Neuronal stem cell (in vitro differentiated cells): ENCODE data around the gene SLC35A1.
"Not testable (repeated sequence)": the region's sequence is repeated elsewhere in the genome, so short reads cannot be mapped to it uniquely, and the experiment has no call there.

Experiments used
- DNase-seq: peaks from one replicate; pipeline ENCODE4 v3.0.0-alpha.2; 2013; ENCODE audit warnings: low spot score
- H2AFZ ChIP-seq: one replicate; pipeline ENCODE4 v1.6.1; 2013; ENCODE audit warnings: mild to moderate bottlenecking, low read length, inconsistent platforms
- H2AK5ac ChIP-seq: 2 replicates; pipeline ENCODE4 v1.6.1; 2013; ENCODE audit warnings: low read depth, mild to moderate bottlenecking, inconsistent platforms, low read length, moderate library complexity, mixed read lengths
- H2BK120ac ChIP-seq: 2 replicates; pipeline ENCODE4 v1.6.1; 2013; ENCODE audit warnings: low read depth, mild to moderate bottlenecking, inconsistent platforms, low read length, moderate library complexity, mixed read lengths
- H2BK12ac ChIP-seq: one replicate; pipeline ENCODE4 v1.6.1; 2013; ENCODE audit warnings: low read length, inconsistent platforms
- H2BK15ac ChIP-seq: 2 replicates; pipeline ENCODE4 v1.6.1; 2013; ENCODE audit warnings: mild to moderate bottlenecking, low read length, inconsistent platforms, mixed read lengths
- H2BK5ac ChIP-seq: one replicate; pipeline ENCODE4 v1.6.1; 2013; ENCODE audit warnings: inconsistent platforms, mild to moderate bottlenecking, low read length, moderate library complexity
- H3K14ac ChIP-seq: one replicate; pipeline ENCODE4 v1.6.1; 2013; ENCODE audit warnings: low read length, inconsistent platforms
- H3K18ac ChIP-seq: 2 replicates; pipeline ENCODE4 v1.6.1; 2013; ENCODE audit warnings: low read length, inconsistent platforms
- H3K23ac ChIP-seq: 2 replicates; pipeline ENCODE4 v1.6.1; 2013; ENCODE audit warnings: low read depth, mild to moderate bottlenecking, mixed read lengths, low read length, inconsistent platforms; ENCODE audit not compliant: poor library complexity
- H3K27ac ChIP-seq: replicated peaks from 3 replicates; pipeline ENCODE4 v1.5.1; 2013; ENCODE audit warnings: low read length, inconsistent platforms
- H3K27me3 ChIP-seq, 3 experiments: 2 replicates each; pipeline ENCODE4 v1.6.1; 2013; ENCODE audit warnings: low read length in 3 of 3, mild to moderate bottlenecking in 2 of 3, inconsistent platforms in 1 of 3, low read depth in 1 of 3, mixed read lengths in 1 of 3, moderate library complexity in 1 of 3; ENCODE audit not compliant: control insufficient read depth in 3 of 3, insufficient read depth in 3 of 3
- H3K36me3 ChIP-seq, 2 donors: replicated peaks in 1 of 2; 2 replicates each; pipeline ENCODE4 v1.6.1; 2013; ENCODE audit warnings: low read length in 2 of 2; ENCODE audit not compliant: control insufficient read depth in 2 of 2, insufficient read depth in 2 of 2
- H3K4ac ChIP-seq: 2 replicates; pipeline ENCODE4 v1.6.1; 2013; ENCODE audit warnings: inconsistent platforms, mild to moderate bottlenecking, low read length, moderate library complexity
- H3K4me1 ChIP-seq, 2 donors: 1 replicate in 1 of 2; 2 replicates in 1 of 2; pipeline ENCODE4 v1.6.1; 2013; ENCODE audit warnings: low read length in 2 of 2, low read depth in 1 of 2; ENCODE audit not compliant: control insufficient read depth in 2 of 2, insufficient read depth in 1 of 2
- H3K4me2 ChIP-seq: one replicate; pipeline ENCODE4 v1.6.1; 2013; ENCODE audit warnings: mild to moderate bottlenecking, low read length, inconsistent platforms; ENCODE audit not compliant: insufficient read depth, poor library complexity, severe bottlenecking
- H3K4me3 ChIP-seq, 2 donors: 2 replicates each; pipeline ENCODE4 v1.5.1; 2013; ENCODE audit warnings: low read length in 2 of 2, mild to moderate bottlenecking in 2 of 2, inconsistent platforms in 1 of 2, moderate library complexity in 1 of 2
- H3K79me1 ChIP-seq: one replicate; pipeline ENCODE4 v1.6.1; 2013; ENCODE audit warnings: low read depth, mild to moderate bottlenecking, inconsistent platforms, low read length, moderate library complexity
- H3K9ac ChIP-seq: one replicate; pipeline ENCODE4 v1.6.1; 2013; ENCODE audit warnings: mild to moderate bottlenecking, low read depth, low read length, inconsistent platforms; ENCODE audit not compliant: poor library complexity
- H3K9me3 ChIP-seq, 2 donors: replicated peaks in 1 of 2; 2 replicates each; pipeline versions ENCODE3 to v1.6.1; 2013; ENCODE audit warnings: low read length in 2 of 2, mild to moderate bottlenecking in 2 of 2, inconsistent platforms in 1 of 2, low read depth in 1 of 2, mixed read lengths in 1 of 2, moderate library complexity in 1 of 2; ENCODE audit not compliant: control insufficient read depth in 2 of 2, insufficient read depth in 1 of 2
- H4K8ac ChIP-seq: one replicate; pipeline ENCODE4 v1.6.1; 2013; ENCODE audit warnings: low read depth, mild to moderate bottlenecking, inconsistent platforms, low read length, moderate library complexity
- H4K91ac ChIP-seq: one replicate; pipeline ENCODE4 v1.6.1; 2013; ENCODE audit warnings: low read length, low read depth, mild to moderate bottlenecking, inconsistent platforms; ENCODE audit not compliant: poor library complexity
- WGBS, 2 donors: extraction: QIAGEN DNeasy Blood & Tissue Kit; methylation state at CpG; one replicate each; pipeline ENCODE4 v1.1.7; 2013; ENCODE audit warnings: missing lambda C conversion rate in 2 of 2, mixed read lengths in 1 of 2; ENCODE audit not compliant: insufficient read length in 2 of 2, insufficient replicate concordance in 1 of 2; ENCODE audit errors: extremely low coverage in 2 of 2; 5-methylcytosine and 5-hydroxymethylcytosine counted together

SLC35A1 gene

GRCh38 chr6:87484491-87484890, 11.7 kb downstream of the SLC35A1 start:
- Histone ChIP-seq H3K9me3 (peaks cover 1 to 8% of the 10 kb centered on the region in 2 donors), H3K4me3 (no peak overlapping the region), H2AK5ac (no peak overlapping the region), H2BK5ac (no peak overlapping the region), H3K4me2 (no peak overlapping the region), H2AFZ (no peak overlapping the region), H2BK15ac (no peak overlapping the region), H4K8ac (no peak overlapping the region), H2BK12ac (no peak overlapping the region), H3K14ac (no peak overlapping the region), H3K79me1 (no peaks in the 10 kb centered on the region), H3K9ac (no peak overlapping the region), H4K91ac (no peak overlapping the region), H2BK120ac (no peak overlapping the region), H3K23ac (no peak overlapping the region), H3K27ac (no peak overlapping the region), H3K36me3 (peaks cover 1 to 4% of the 10 kb centered on the region in 2 donors), H3K4me1 (peaks cover 0 to 7% of the 10 kb centered on the region in 2 donors), H3K4ac (no peak overlapping the region), H3K18ac (no peak overlapping the region), H3K27me3 (no peaks in the 10 kb centered on the region)
- DNase-seq: no peak
- no CpG with 5 or more reads among the region's 7 CpGs for WGBS, 2 donors

- Histone ChIP-seq H3K4ac (no peak overlapping the region), H3K4me3 (no peak overlapping the region), H2AK5ac (no peak overlapping the region), H2AFZ (no peak overlapping the region), H3K9me3 (peaks cover 1 to 8% of the 10 kb centered on the region in 2 donors), H3K4me2 (no peak overlapping the region), H3K23ac (no peak overlapping the region), H3K79me1 (no peaks in the 10 kb centered on the region), H2BK120ac (no peak overlapping the region), H3K27ac (no peak overlapping the region), H3K27me3 (no peaks in the 10 kb centered on the region), H3K4me1 (peaks cover 0 to 7% of the 10 kb centered on the region in 2 donors), H3K18ac (no peak overlapping the region), H3K36me3 (peaks cover 1 to 8% of the 10 kb centered on the region in 2 donors), H3K14ac (no peak overlapping the region), H2BK12ac (no peak overlapping the region), H2BK5ac (no peak overlapping the region), H4K8ac (no peak overlapping the region), H4K91ac (no peak overlapping the region), H3K9ac (no peak overlapping the region), H2BK15ac (no peak overlapping the region)
- WGBS, 2 donors: no CpG with 5 or more reads among the region's 4 CpGs
- no peak for DNase-seq
These were observed 14.8 kb downstream of the SLC35A1 start for GRCh38 chr6:87487555-87487954.

- H2BK5ac ChIP-seq, H3K4me3 ChIP-seq, H3K79me1 ChIP-seq, H3K18ac ChIP-seq, H4K91ac ChIP-seq, H2AFZ ChIP-seq, H3K4me2 ChIP-seq, H3K36me3 ChIP-seq, H2BK15ac ChIP-seq, H4K8ac ChIP-seq, H2BK12ac ChIP-seq, H3K9ac ChIP-seq, H3K4ac ChIP-seq, H3K27me3 ChIP-seq, H3K23ac ChIP-seq, DNase-seq, H3K9me3 ChIP-seq, H3K27ac ChIP-seq, H3K4me1 ChIP-seq, H2AK5ac ChIP-seq, H2BK120ac ChIP-seq, H3K14ac ChIP-seq: not testable (repeated sequence)
- WGBS, 2 donors: no CpG with 5 or more reads among the region's 8 CpGs
These were observed 16.6 kb downstream of the SLC35A1 start for GRCh38 chr6:87489326-87489725.

- no peak overlapping the region for H2AFZ ChIP-seq
These were observed 22.1 kb downstream of the SLC35A1 start for GRCh38 chr6:87494761-87495422.

More at GRCh38 chr6:87494761-87495422, 22.1 kb downstream of the SLC35A1 start:
- H3K4me3 ChIP-seq: no peak overlapping the region
- no peak overlapping the region for H2BK5ac ChIP-seq
- H3K23ac ChIP-seq: no peak overlapping the region
- H2BK12ac ChIP-seq: no peak overlapping the region
- WGBS, 2 donors: no CpG with 5 or more reads among the region's 8 CpGs
- H2BK120ac ChIP-seq: no peak overlapping the region
- H3K4ac ChIP-seq: no peak overlapping the region
- no peaks in the 10 kb centered on the region for H3K79me1 ChIP-seq
- no peak overlapping the region for H3K14ac ChIP-seq
- no peaks in the 10 kb centered on the region for H3K9me3 ChIP-seq
- H3K27ac ChIP-seq: no peak overlapping the region
- no peak overlapping the region for H4K8ac ChIP-seq
- H3K9ac ChIP-seq: no peak overlapping the region
- no peaks in the 10 kb centered on the region for H3K4me1 ChIP-seq
- H4K91ac ChIP-seq: no peak overlapping the region
- no peak overlapping the region for H2AK5ac ChIP-seq
- no peak overlapping the region for H3K18ac ChIP-seq
- no peaks in the 10 kb centered on the region for H3K27me3 ChIP-seq
- H3K4me2 ChIP-seq: no peak overlapping the region
- no peak for DNase-seq
- peaks cover 0 to 12% of the 10 kb centered on the region in 2 donors for H3K36me3 ChIP-seq
- no peak overlapping the region for H2BK15ac ChIP-seq
